ENCODE measurements around the gene CCDC187. TPM values are rescaled to one million over a fixed set of nuclear protein-coding genes. Genes with fewer than 3 reads are reported as not detected.

The CCDC187 gene
- total RNA-seq, 1 experiment from 2014 or later = 0.04 TPM

DNA sequence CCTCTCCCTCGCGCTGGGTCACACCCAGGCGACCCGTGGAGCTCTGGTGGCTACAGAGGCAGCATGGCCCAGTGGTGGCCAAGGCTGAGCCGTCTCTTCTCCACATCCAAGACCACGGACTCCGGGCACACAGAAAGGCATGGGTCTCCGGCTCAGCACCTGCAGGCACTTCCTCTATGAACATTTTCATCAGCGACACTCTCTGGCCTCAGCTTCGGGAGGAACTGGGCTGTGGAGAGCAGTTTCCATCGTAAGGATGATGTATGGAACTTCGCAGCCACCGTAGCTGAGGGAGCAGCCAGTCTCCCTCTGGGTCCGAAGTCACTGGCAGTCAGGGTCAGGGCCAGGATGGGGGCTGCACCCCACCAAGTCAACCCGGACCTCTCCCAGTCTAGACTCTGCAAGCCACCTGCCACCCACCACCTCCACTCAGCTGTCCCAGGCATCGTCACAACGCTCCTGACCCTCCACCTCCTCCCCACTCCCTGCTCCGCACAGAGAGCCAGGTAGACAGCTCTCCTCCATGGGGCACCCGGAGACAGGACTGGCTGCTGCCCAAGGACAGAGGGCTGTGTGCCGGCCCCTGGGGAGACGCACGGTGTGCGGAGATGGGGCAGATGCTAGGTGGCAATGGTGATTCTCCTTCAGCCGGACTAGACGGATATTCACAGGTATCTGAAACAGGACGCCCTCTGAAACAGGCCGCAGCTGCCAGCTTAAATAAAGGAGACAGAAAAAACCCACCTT is 68.0 kb downstream of the CCDC187 start:
- CTCF ChIA-PET = interaction anchor here (1.4 kb wide), 1 partner anchor 20 kb away, joined by 3 read pairs; no protein-coding TSS in a partner anchor
- peaks cover 10% of the 10 kb centered on the region for H3K36me3 Mint-ChIP-seq
- H3K9me3 Mint-ChIP-seq = no peaks in the 10 kb centered on the region
- no peak for DNase-seq (ENCODE audit: low spot score)
- POLR2A ChIA-PET = no interaction called here
- H3K4me3 Mint-ChIP-seq = no peak overlapping the region
- no peak overlapping the region for H3K27ac Mint-ChIP-seq
- no peaks in the 10 kb centered on the region for H3K27me3 Mint-ChIP-seq (ENCODE audit: low read depth)
- H3K4me1 Mint-ChIP-seq = peaks cover 4% of the 10 kb centered on the region; the same call in 1 of the 2 replicates
- ATAC-seq = no peak
- TF ChIP-seq CBFB (CRISPR knock-in tag; IDR thresholded peaks at IDR 0.05; ENCODE audit: low read depth) = no peak
- TF ChIP-seq, protein P1, sequence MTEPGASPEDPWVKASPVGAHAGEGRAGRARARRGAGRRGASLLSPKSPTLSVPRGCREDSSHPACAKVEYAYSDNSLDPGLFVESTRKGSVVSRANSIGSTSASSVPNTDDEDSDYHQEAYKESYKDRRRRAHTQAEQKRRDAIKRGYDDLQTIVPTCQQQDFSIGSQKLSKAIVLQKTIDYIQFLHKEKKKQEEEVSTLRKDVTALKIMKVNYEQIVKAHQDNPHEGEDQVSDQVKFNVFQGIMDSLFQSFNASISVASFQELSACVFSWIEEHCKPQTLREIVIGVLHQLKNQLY (CRISPR knock-in tag; IDR thresholded peaks at IDR 0.05) = no peak
- no peak for TF ChIP-seq RELA (CRISPR knock-in tag; IDR thresholded peaks at IDR 0.05; ENCODE audit: borderline replicate concordance)
- TF ChIP-seq, protein P2, sequence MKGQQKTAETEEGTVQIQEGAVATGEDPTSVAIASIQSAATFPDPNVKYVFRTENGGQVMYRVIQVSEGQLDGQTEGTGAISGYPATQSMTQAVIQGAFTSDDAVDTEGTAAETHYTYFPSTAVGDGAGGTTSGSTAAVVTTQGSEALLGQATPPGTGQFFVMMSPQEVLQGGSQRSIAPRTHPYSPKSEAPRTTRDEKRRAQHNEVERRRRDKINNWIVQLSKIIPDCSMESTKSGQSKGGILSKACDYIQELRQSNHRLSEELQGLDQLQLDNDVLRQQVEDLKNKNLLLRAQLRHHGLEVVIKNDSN (CRISPR knock-in tag; IDR thresholded peaks at IDR 0.05) = no peak
- TF ChIP-seq, protein P3, sequence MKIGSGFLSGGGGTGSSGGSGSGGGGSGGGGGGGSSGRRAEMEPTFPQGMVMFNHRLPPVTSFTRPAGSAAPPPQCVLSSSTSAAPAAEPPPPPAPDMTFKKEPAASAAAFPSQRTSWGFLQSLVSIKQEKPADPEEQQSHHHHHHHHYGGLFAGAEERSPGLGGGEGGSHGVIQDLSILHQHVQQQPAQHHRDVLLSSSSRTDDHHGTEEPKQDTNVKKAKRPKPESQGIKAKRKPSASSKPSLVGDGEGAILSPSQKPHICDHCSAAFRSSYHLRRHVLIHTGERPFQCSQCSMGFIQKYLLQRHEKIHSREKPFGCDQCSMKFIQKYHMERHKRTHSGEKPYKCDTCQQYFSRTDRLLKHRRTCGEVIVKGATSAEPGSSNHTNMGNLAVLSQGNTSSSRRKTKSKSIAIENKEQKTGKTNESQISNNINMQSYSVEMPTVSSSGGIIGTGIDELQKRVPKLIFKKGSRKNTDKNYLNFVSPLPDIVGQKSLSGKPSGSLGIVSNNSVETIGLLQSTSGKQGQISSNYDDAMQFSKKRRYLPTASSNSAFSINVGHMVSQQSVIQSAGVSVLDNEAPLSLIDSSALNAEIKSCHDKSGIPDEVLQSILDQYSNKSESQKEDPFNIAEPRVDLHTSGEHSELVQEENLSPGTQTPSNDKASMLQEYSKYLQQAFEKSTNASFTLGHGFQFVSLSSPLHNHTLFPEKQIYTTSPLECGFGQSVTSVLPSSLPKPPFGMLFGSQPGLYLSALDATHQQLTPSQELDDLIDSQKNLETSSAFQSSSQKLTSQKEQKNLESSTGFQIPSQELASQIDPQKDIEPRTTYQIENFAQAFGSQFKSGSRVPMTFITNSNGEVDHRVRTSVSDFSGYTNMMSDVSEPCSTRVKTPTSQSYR (CRISPR knock-in tag; IDR thresholded peaks at IDR 0.05) = no peak
- TF ChIP-seq ZNF219 (CRISPR knock-in tag; IDR thresholded peaks at IDR 0.05; ENCODE audit: borderline replicate concordance) = no peak
- no peak for TF ChIP-seq SMAD4 (CRISPR knock-in tag; IDR thresholded peaks at IDR 0.05)
- TF ChIP-seq, protein P4, sequence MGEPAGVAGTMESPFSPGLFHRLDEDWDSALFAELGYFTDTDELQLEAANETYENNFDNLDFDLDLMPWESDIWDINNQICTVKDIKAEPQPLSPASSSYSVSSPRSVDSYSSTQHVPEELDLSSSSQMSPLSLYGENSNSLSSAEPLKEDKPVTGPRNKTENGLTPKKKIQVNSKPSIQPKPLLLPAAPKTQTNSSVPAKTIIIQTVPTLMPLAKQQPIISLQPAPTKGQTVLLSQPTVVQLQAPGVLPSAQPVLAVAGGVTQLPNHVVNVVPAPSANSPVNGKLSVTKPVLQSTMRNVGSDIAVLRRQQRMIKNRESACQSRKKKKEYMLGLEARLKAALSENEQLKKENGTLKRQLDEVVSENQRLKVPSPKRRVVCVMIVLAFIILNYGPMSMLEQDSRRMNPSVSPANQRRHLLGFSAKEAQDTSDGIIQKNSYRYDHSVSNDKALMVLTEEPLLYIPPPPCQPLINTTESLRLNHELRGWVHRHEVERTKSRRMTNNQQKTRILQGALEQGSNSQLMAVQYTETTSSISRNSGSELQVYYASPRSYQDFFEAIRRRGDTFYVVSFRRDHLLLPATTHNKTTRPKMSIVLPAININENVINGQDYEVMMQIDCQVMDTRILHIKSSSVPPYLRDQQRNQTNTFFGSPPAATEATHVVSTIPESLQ (CRISPR knock-in tag; IDR thresholded peaks at IDR 0.05) = no peak
- TF ChIP-seq TCF7 (CRISPR knock-in tag; IDR thresholded peaks at IDR 0.05; ENCODE audit: low read depth) = no peak
- TF ChIP-seq, protein P5, sequence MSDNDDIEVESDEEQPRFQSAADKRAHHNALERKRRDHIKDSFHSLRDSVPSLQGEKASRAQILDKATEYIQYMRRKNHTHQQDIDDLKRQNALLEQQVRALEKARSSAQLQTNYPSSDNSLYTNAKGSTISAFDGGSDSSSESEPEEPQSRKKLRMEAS (CRISPR knock-in tag; IDR thresholded peaks at IDR 0.05) = no peak
- TF ChIP-seq TEAD1 (CRISPR knock-in tag; IDR thresholded peaks at IDR 0.05) = no peak
- TF ChIP-seq, protein P6, sequence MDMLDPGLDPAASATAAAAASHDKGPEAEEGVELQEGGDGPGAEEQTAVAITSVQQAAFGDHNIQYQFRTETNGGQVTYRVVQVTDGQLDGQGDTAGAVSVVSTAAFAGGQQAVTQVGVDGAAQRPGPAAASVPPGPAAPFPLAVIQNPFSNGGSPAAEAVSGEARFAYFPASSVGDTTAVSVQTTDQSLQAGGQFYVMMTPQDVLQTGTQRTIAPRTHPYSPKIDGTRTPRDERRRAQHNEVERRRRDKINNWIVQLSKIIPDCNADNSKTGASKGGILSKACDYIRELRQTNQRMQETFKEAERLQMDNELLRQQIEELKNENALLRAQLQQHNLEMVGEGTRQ (CRISPR knock-in tag; IDR thresholded peaks at IDR 0.05) = no peak
- TF ChIP-seq, protein P7, sequence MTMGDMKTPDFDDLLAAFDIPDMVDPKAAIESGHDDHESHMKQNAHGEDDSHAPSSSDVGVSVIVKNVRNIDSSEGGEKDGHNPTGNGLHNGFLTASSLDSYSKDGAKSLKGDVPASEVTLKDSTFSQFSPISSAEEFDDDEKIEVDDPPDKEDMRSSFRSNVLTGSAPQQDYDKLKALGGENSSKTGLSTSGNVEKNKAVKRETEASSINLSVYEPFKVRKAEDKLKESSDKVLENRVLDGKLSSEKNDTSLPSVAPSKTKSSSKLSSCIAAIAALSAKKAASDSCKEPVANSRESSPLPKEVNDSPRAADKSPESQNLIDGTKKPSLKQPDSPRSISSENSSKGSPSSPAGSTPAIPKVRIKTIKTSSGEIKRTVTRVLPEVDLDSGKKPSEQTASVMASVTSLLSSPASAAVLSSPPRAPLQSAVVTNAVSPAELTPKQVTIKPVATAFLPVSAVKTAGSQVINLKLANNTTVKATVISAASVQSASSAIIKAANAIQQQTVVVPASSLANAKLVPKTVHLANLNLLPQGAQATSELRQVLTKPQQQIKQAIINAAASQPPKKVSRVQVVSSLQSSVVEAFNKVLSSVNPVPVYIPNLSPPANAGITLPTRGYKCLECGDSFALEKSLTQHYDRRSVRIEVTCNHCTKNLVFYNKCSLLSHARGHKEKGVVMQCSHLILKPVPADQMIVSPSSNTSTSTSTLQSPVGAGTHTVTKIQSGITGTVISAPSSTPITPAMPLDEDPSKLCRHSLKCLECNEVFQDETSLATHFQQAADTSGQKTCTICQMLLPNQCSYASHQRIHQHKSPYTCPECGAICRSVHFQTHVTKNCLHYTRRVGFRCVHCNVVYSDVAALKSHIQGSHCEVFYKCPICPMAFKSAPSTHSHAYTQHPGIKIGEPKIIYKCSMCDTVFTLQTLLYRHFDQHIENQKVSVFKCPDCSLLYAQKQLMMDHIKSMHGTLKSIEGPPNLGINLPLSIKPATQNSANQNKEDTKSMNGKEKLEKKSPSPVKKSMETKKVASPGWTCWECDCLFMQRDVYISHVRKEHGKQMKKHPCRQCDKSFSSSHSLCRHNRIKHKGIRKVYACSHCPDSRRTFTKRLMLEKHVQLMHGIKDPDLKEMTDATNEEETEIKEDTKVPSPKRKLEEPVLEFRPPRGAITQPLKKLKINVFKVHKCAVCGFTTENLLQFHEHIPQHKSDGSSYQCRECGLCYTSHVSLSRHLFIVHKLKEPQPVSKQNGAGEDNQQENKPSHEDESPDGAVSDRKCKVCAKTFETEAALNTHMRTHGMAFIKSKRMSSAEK (CRISPR knock-in tag; IDR thresholded peaks at IDR 0.05; ENCODE audit: borderline replicate concordance) = no peak
- TF ChIP-seq, protein P8, sequence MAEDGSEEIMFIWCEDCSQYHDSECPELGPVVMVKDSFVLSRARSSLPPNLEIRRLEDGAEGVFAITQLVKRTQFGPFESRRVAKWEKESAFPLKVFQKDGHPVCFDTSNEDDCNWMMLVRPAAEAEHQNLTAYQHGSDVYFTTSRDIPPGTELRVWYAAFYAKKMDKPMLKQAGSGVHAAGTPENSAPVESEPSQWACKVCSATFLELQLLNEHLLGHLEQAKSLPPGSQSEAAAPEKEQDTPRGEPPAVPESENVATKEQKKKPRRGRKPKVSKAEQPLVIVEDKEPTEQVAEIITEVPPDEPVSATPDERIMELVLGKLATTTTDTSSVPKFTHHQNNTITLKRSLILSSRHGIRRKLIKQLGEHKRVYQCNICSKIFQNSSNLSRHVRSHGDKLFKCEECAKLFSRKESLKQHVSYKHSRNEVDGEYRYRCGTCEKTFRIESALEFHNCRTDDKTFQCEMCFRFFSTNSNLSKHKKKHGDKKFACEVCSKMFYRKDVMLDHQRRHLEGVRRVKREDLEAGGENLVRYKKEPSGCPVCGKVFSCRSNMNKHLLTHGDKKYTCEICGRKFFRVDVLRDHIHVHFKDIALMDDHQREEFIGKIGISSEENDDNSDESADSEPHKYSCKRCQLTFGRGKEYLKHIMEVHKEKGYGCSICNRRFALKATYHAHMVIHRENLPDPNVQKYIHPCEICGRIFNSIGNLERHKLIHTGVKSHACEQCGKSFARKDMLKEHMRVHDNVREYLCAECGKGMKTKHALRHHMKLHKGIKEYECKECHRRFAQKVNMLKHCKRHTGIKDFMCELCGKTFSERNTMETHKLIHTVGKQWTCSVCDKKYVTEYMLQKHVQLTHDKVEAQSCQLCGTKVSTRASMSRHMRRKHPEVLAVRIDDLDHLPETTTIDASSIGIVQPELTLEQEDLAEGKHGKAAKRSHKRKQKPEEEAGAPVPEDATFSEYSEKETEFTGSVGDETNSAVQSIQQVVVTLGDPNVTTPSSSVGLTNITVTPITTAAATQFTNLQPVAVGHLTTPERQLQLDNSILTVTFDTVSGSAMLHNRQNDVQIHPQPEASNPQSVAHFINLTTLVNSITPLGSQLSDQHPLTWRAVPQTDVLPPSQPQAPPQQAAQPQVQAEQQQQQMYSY (CRISPR knock-in tag; IDR thresholded peaks at IDR 0.05) = no peak
- TF ChIP-seq, protein P9, sequence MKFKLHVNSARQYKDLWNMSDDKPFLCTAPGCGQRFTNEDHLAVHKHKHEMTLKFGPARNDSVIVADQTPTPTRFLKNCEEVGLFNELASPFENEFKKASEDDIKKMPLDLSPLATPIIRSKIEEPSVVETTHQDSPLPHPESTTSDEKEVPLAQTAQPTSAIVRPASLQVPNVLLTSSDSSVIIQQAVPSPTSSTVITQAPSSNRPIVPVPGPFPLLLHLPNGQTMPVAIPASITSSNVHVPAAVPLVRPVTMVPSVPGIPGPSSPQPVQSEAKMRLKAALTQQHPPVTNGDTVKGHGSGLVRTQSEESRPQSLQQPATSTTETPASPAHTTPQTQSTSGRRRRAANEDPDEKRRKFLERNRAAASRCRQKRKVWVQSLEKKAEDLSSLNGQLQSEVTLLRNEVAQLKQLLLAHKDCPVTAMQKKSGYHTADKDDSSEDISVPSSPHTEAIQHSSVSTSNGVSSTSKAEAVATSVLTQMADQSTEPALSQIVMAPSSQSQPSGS (CRISPR knock-in tag; IDR thresholded peaks at IDR 0.05; ENCODE audit: borderline replicate concordance, low read depth) = no peak
- TF ChIP-seq, protein P10, sequence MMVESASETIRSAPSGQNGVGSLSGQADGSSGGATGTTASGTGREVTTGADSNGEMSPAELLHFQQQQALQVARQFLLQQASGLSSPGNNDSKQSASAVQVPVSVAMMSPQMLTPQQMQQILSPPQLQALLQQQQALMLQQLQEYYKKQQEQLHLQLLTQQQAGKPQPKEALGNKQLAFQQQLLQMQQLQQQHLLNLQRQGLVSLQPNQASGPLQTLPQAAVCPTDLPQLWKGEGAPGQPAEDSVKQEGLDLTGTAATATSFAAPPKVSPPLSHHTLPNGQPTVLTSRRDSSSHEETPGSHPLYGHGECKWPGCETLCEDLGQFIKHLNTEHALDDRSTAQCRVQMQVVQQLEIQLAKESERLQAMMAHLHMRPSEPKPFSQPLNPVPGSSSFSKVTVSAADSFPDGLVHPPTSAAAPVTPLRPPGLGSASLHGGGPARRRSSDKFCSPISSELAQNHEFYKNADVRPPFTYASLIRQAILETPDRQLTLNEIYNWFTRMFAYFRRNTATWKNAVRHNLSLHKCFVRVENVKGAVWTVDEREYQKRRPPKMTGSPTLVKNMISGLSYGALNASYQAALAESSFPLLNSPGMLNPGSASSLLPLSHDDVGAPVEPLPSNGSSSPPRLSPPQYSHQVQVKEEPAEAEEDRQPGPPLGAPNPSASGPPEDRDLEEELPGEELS (CRISPR knock-in tag; IDR thresholded peaks at IDR 0.05) = no peak
